BLaER1 treated with 17β-estradiol and CSF1 and Interleukin-3, amounts not matched to agents 10 nM and 100 nM (cell line): ENCODE results near the gene CDH4.

Source experiments
- H3K27ac ChIP-seq, 11 experiments: shearing (Covaris generic); formaldehyde crosslinking; 2 replicates each; pipeline ENCODE4 v1.8.1; 2022
- H3K27me3 ChIP-seq, 11 experiments: shearing (Covaris generic); formaldehyde crosslinking; 2 replicates each; pipeline ENCODE4 v1.8.1; 2022
- H3K36me3 ChIP-seq, 11 experiments: shearing (Covaris generic); formaldehyde crosslinking; 2 replicates each; pipeline ENCODE4 v1.8.1; 2022
- H3K4me1 ChIP-seq, 10 experiments: shearing (Covaris generic); formaldehyde crosslinking; 2 replicates each; pipeline ENCODE4 v1.8.1; 2022
- H3K4me2 ChIP-seq, 11 experiments: shearing (Covaris generic); formaldehyde crosslinking; 2 replicates each; pipeline ENCODE4 v1.8.1; 2022
- H3K4me3 ChIP-seq, 10 experiments: shearing (Covaris generic); formaldehyde crosslinking; 2 replicates each; pipeline ENCODE4 v1.8.1; 2022
- H3K9ac ChIP-seq, 11 experiments: shearing (Covaris generic); formaldehyde crosslinking; 2 replicates each; pipeline ENCODE4 v1.8.1; 2022
- H3K9me3 ChIP-seq, 11 experiments: shearing (Covaris generic); formaldehyde crosslinking; replicated peaks in 1 of 11; 2 replicates each; pipeline ENCODE4 v1.8.1; 2022
- H4K20me1 ChIP-seq, 11 experiments: shearing (Covaris generic); formaldehyde crosslinking; 2 replicates each; pipeline ENCODE4 v1.8.1; 2022
- Cebpa-rat ChIP-seq, 11 experiments: shearing (Covaris generic); IDR thresholded peaks; 2 replicates each; pipeline ENCODE4 v1.8.1; 2022

CDH4 gene

GRCh38 chr20:61796738-61797137 lies 544.7 kb downstream of the CDH4 start:
- no peaks in the 10 kb centered on the region for H3K9me3 ChIP-seq
- H3K9ac ChIP-seq: peak overlapping the region in 7 of 11 experiments; percentile 13 to 54 (median 33); a peak in 9 of 22 replicates
- H3K27me3 ChIP-seq: peaks cover 14 to 29% (median 22%) of the 10 kb centered on the region in 11 experiments
- H3K36me3 ChIP-seq: no peaks in the 10 kb centered on the region
- peaks cover 0 to 39% (median 12%) of the 10 kb centered on the region in 11 experiments; a peak in 13 of 22 replicates for H4K20me1 ChIP-seq
- peaks cover 9 to 59% (median 52%) of the 10 kb centered on the region in 10 experiments; a peak in 18 of 20 replicates for H3K4me1 ChIP-seq
- H3K4me3 ChIP-seq: no peak overlapping the region
- TF ChIP-seq Cebpa-rat (IDR thresholded peaks at IDR 0.05): no peak
- peak overlapping the region in 9 of 11 experiments; percentile 29 to 97 (median 83); a peak in 17 of 22 replicates for H3K4me2 ChIP-seq
- peak overlapping the region in 7 of 11 experiments; percentile 44 to 77 (median 66); a peak in 13 of 22 replicates for H3K27ac ChIP-seq

GRCh38 chr20:61797200-61797599 lies 545.1 kb downstream of the CDH4 start:
- Histone ChIP-seq H3K4me2 (peak overlapping the region in 9 of 11 experiments; percentile 29 to 97 (median 83); a peak in 18 of 22 replicates), H3K27ac (peak overlapping the region in 7 of 11 experiments; percentile 44 to 77 (median 66); a peak in 13 of 22 replicates), H3K4me3 (no peak overlapping the region), H3K27me3 (peaks cover 19 to 34% (median 27%) of the 10 kb centered on the region in 11 experiments), H3K36me3 (no peaks in the 10 kb centered on the region), H3K9me3 (no peaks in the 10 kb centered on the region), H3K9ac (peak overlapping the region in 7 of 11 experiments; percentile 13 to 54 (median 33); a peak in 8 of 22 replicates), H3K4me1 (peaks cover 9 to 63% (median 55%) of the 10 kb centered on the region in 10 experiments; a peak in 18 of 20 replicates), H4K20me1 (peaks cover 0 to 43% (median 16%) of the 10 kb centered on the region in 11 experiments; a peak in 16 of 22 replicates)
- peak in 5 of 11 experiments; percentile 30 to 84 (median 66); a peak in 7 of 22 replicates for TF ChIP-seq Cebpa-rat (IDR thresholded peaks at IDR 0.05)

GRCh38 chr20:61797971-61798411 lies 545.9 kb downstream of the CDH4 start:
- TF ChIP-seq Cebpa-rat (IDR thresholded peaks at IDR 0.05): no peak

GRCh38 chr20:61798632-61799031 lies 546.6 kb downstream of the CDH4 start:
- peak overlapping the region in 9 of 11 experiments; percentile 39 to 97 (median 83); a peak in 16 of 22 replicates for H3K4me2 ChIP-seq
- H3K4me3 ChIP-seq: no peak overlapping the region
- no peaks in the 10 kb centered on the region for H3K36me3 ChIP-seq
- peak overlapping the region in 4 of 11 experiments; percentile 7 to 40 (median 31); a peak in 2 of 22 replicates for H3K9ac ChIP-seq
- TF ChIP-seq Cebpa-rat (IDR thresholded peaks at IDR 0.05): no peak; a peak in 1 of 22 replicates
- peaks cover 0 to 57% (median 23%) of the 10 kb centered on the region in 11 experiments; a peak in 16 of 22 replicates for H4K20me1 ChIP-seq
- H3K27ac ChIP-seq: peak overlapping the region in 6 of 11 experiments; percentile 29 to 77 (median 58); a peak in 9 of 22 replicates
- H3K9me3 ChIP-seq: no peaks in the 10 kb centered on the region
- peaks cover 33 to 48% (median 41%) of the 10 kb centered on the region in 11 experiments for H3K27me3 ChIP-seq
- H3K4me1 ChIP-seq: peaks cover 17 to 78% (median 69%) of the 10 kb centered on the region in 10 experiments; a peak in 19 of 20 replicates

More at GRCh38 chr20:61797971-61798411, 545.9 kb downstream of the CDH4 start:
- H3K4me2 ChIP-seq: peak overlapping the region in 9 of 11 experiments; percentile 29 to 97 (median 83); a peak in 16 of 22 replicates
- H3K9me3 ChIP-seq: no peaks in the 10 kb centered on the region
- peak overlapping the region in 5 of 11 experiments; percentile 7 to 40 (median 29); a peak in 5 of 22 replicates for H3K9ac ChIP-seq
- H4K20me1 ChIP-seq: peaks cover 0 to 51% (median 22%) of the 10 kb centered on the region in 11 experiments; a peak in 16 of 22 replicates
- H3K4me3 ChIP-seq: no peak overlapping the region
- H3K27ac ChIP-seq: peak overlapping the region in 7 of 11 experiments; percentile 38 to 77 (median 47); a peak in 11 of 22 replicates
- H3K27me3 ChIP-seq: peaks cover 27 to 42% (median 35%) of the 10 kb centered on the region in 11 experiments
- no peaks in the 10 kb centered on the region for H3K36me3 ChIP-seq
- H3K4me1 ChIP-seq: peaks cover 11 to 71% (median 63%) of the 10 kb centered on the region in 10 experiments; a peak in 18 of 20 replicates

- peaks cover 24 to 86% (median 78%) of the 10 kb centered on the region in 10 experiments; a peak in 19 of 20 replicates for H3K4me1 ChIP-seq
- H3K36me3 ChIP-seq: no peaks in the 10 kb centered on the region
- peaks cover 41 to 57% (median 49%) of the 10 kb centered on the region in 11 experiments for H3K27me3 ChIP-seq
- H4K20me1 ChIP-seq: peaks cover 0 to 63% (median 23%) of the 10 kb centered on the region in 11 experiments; a peak in 17 of 22 replicates
- no peak for TF ChIP-seq Cebpa-rat (IDR thresholded peaks at IDR 0.05)
- peak overlapping the region in 4 of 11 experiments; percentile 8 to 77 (median 54); a peak in 4 of 22 replicates for H3K27ac ChIP-seq
- H3K9ac ChIP-seq: peak overlapping the region in 4 of 11 experiments; percentile 32 to 50 (median 34); a peak in 5 of 22 replicates
- H3K4me3 ChIP-seq: peak overlapping the region in 1 of 10 experiments; percentile 21; a peak in 1 of 20 replicates
- H3K9me3 ChIP-seq: no peaks in the 10 kb centered on the region
- peak overlapping the region; percentile 55 to 97 (median 79) for H3K4me2 ChIP-seq
These were observed 547.4 kb downstream of the CDH4 start for GRCh38 chr20:61799394-61799923.

GRCh38 chr20:61799928-61800327 lies 547.9 kb downstream of the CDH4 start:
- no peaks in the 10 kb centered on the region for H3K9me3 ChIP-seq
- TF ChIP-seq Cebpa-rat (IDR thresholded peaks at IDR 0.05): no peak
- H3K27me3 ChIP-seq: peaks cover 46 to 61% (median 54%) of the 10 kb centered on the region in 11 experiments
- H3K36me3 ChIP-seq: no peaks in the 10 kb centered on the region
- peak overlapping the region in 4 of 11 experiments; percentile 32 to 50 (median 36); a peak in 5 of 22 replicates for H3K9ac ChIP-seq
- H3K4me1 ChIP-seq: peaks cover 24 to 91% (median 81%) of the 10 kb centered on the region in 10 experiments; a peak in 19 of 20 replicates
- H3K4me2 ChIP-seq: peak overlapping the region; percentile 55 to 97 (median 79)
- peaks cover 0 to 68% (median 26%) of the 10 kb centered on the region in 11 experiments; a peak in 17 of 22 replicates for H4K20me1 ChIP-seq
- peak overlapping the region in 3 of 11 experiments; percentile 39 to 77 (median 68); a peak in 4 of 22 replicates for H3K27ac ChIP-seq
- peak overlapping the region in 1 of 10 experiments; percentile 21; a peak in 1 of 20 replicates for H3K4me3 ChIP-seq

GRCh38 chr20:61800359-61801064 lies 548.5 kb downstream of the CDH4 start:
- H3K27ac ChIP-seq: peak overlapping the region in 1 of 11 experiments; percentile 77; a peak in 1 of 22 replicates
- peaks cover 52 to 67% (median 60%) of the 10 kb centered on the region in 11 experiments for H3K27me3 ChIP-seq
- H4K20me1 ChIP-seq: peaks cover 0 to 74% (median 32%) of the 10 kb centered on the region in 11 experiments; a peak in 17 of 22 replicates
- peaks cover 24 to 96% (median 87%) of the 10 kb centered on the region in 10 experiments; a peak in 19 of 20 replicates for H3K4me1 ChIP-seq
- TF ChIP-seq Cebpa-rat (IDR thresholded peaks at IDR 0.05): no peak
- 0 out of 20 replicates have a peak overlapping the region, but pooled peaks of 1 of the 10 experiments have one; percentile 21 for H3K4me3 ChIP-seq
- peak overlapping the region in 10 of 11 experiments; percentile 55 to 97 (median 81); a peak in 18 of 22 replicates for H3K4me2 ChIP-seq
- no peaks in the 10 kb centered on the region for H3K36me3 ChIP-seq
- H3K9me3 ChIP-seq: no peaks in the 10 kb centered on the region
- H3K9ac ChIP-seq: peak overlapping the region in 4 of 11 experiments; percentile 32 to 50 (median 36); a peak in 4 of 22 replicates

GRCh38 chr20:61801065-61801360 lies 549.0 kb downstream of the CDH4 start:
- TF ChIP-seq Cebpa-rat (IDR thresholded peaks at IDR 0.05): no peak
- peaks cover 57 to 72% (median 65%) of the 10 kb centered on the region in 11 experiments for H3K27me3 ChIP-seq
- peak overlapping the region in 8 of 11 experiments; percentile 66 to 97 (median 84); a peak in 14 of 22 replicates for H3K4me2 ChIP-seq
- H4K20me1 ChIP-seq: peaks cover 0 to 74% (median 33%) of the 10 kb centered on the region in 11 experiments; a peak in 17 of 22 replicates
- no peaks in the 10 kb centered on the region for H3K36me3 ChIP-seq
- H3K27ac ChIP-seq: no peak overlapping the region
- no peak overlapping the region for H3K4me3 ChIP-seq
- H3K9me3 ChIP-seq: no peaks in the 10 kb centered on the region
- peaks cover 27 to 100% (median 92%) of the 10 kb centered on the region in 10 experiments; a peak in 19 of 20 replicates for H3K4me1 ChIP-seq
- H3K9ac ChIP-seq: no peak overlapping the region
